Keratinocyte (primary cell): Measurements from ENCODE around the gene PEAR1. TPM values are rescaled to one million over a fixed set of nuclear protein-coding genes. Genes with fewer than 3 reads are reported as not detected.

Experiments used
- DNase-seq: peaks from one replicate; pipeline ENCODE4 v3.0.0-alpha.2; 2011; ENCODE audit warnings: low read depth, missing footprints, low spot score
- FAIRE-seq: peaks from 2 replicates; lab custom pipeline; 2011; peaks lifted over from hg19 to GRCh38; lab: Jason Lieb, UNC
- H2AFZ ChIP-seq: 2 replicates; pipeline ENCODE4 v1.6.0; 2012; ENCODE audit warnings: low read length, control low read depth, inconsistent platforms; ENCODE audit not compliant: control insufficient read depth
- H3K27ac ChIP-seq: 2 replicates; pipeline ENCODE4 v1.5.1; 2011; ENCODE audit warnings: low read length; ENCODE audit not compliant: control insufficient read depth, insufficient read depth
- H3K27me3 ChIP-seq: 3 replicates; pipeline ENCODE4 v1.6.0; 2011; ENCODE audit warnings: low read length; ENCODE audit not compliant: control insufficient read depth, insufficient read depth; ENCODE audit errors: extremely low read depth
- H3K36me3 ChIP-seq, 2 experiments: 2 replicates in 1 of 2; 3 replicates in 1 of 2; pipeline ENCODE4 v1.5.1; 2011; ENCODE audit warnings: low read length in 2 of 2, mild to moderate bottlenecking in 1 of 2; ENCODE audit not compliant: control insufficient read depth in 2 of 2, insufficient read depth in 2 of 2; ENCODE audit errors: extremely low read depth in 1 of 2
- H3K4me1 ChIP-seq: 3 replicates; pipeline ENCODE4 v1.5.1; 2011; ENCODE audit warnings: low read length; ENCODE audit not compliant: control insufficient read depth, insufficient read depth; ENCODE audit errors: extremely low read depth
- H3K4me2 ChIP-seq: 3 replicates; pipeline ENCODE4 v1.6.0; 2011; ENCODE audit warnings: low read depth, low read length; ENCODE audit not compliant: control insufficient read depth, insufficient read depth; ENCODE audit errors: extremely low read depth
- H3K4me3 ChIP-seq, 3 experiments: fragments of 200-600 bp in 1 of 3; sonication (generic) in 1 of 3; 2 replicates in 2 of 3; 3 replicates in 1 of 3; pipeline ENCODE4 v1.5.1; 2011 to 2016; ENCODE audit warnings: low read length in 3 of 3, mild to moderate bottlenecking in 3 of 3, control low read depth in 2 of 3, inconsistent platforms in 1 of 3, low read depth in 1 of 3, mixed read lengths in 1 of 3, mixed run types in 1 of 3, moderate library complexity in 1 of 3; ENCODE audit not compliant: control insufficient read depth in 2 of 3, insufficient read depth in 2 of 3; ENCODE audit errors: extremely low read depth in 1 of 3
- H3K79me2 ChIP-seq: 2 replicates; pipeline ENCODE4 v1.6.0; 2012; ENCODE audit warnings: low read length; ENCODE audit not compliant: control insufficient read depth, insufficient read depth
- H3K9ac ChIP-seq: 3 replicates; pipeline ENCODE4 v1.6.0; 2011; ENCODE audit warnings: low read length; ENCODE audit not compliant: control insufficient read depth, insufficient read depth; ENCODE audit errors: extremely low read depth
- H3K9me1 ChIP-seq: 3 replicates; pipeline ENCODE4 v1.6.0; 2011; ENCODE audit warnings: low read length; ENCODE audit not compliant: control insufficient read depth, insufficient read depth; ENCODE audit errors: extremely low read depth
- H3K9me3 ChIP-seq: 2 replicates; pipeline ENCODE4 v1.5.1; 2012; ENCODE audit warnings: low read depth, low read length; ENCODE audit not compliant: control insufficient read depth
- H4K20me1 ChIP-seq: 3 replicates; pipeline ENCODE4 v1.6.0; 2011; ENCODE audit warnings: low read length; ENCODE audit not compliant: control insufficient read depth, insufficient read depth; ENCODE audit errors: extremely low read depth
- CTCF ChIP-seq, 3 experiments: IDR thresholded peaks in 1 of 3; conservative IDR thresholded peaks in 1 of 3; optimal IDR thresholded peaks in 1 of 3; 2 replicates in 2 of 3; 3 replicates in 1 of 3; pipeline versions ENCODE3 to v1.5.1; 2011; ENCODE audit warnings: low read length in 3 of 3, mild to moderate bottlenecking in 3 of 3, moderate library complexity in 2 of 3, control low read depth in 1 of 3, inconsistent platforms in 1 of 3; ENCODE audit not compliant: insufficient read depth in 2 of 3; ENCODE audit errors: extremely low read depth in 1 of 3
- EZH2 ChIP-seq: IDR thresholded peaks from one replicate; pipeline ENCODE4 v1.6.1; 2012; ENCODE audit warnings: inconsistent platforms, mild to moderate bottlenecking, low read length, moderate library complexity
- dilution Hi-C: fragments of 300-500 bp; cut with MboI; formaldehyde crosslinking; loops from one replicate; pipeline ENCODE4 v1.7.0; 2020; ENCODE audit warnings: low sequenced_read_pairs; ENCODE audit not compliant: extremely low pct_ligation_motif_present
- polyA plus RNA-seq, 5 experiments: library from polyadenylated mRNA; depleted of rRNA in 3 of 5; stranded (reverse) in 3 of 5; stranded (forward) in 1 of 5; unstranded in 1 of 5; fragments of >200 nt; gene quantifications; 1 replicate in 1 of 5; 2 replicates in 3 of 5; 3 replicates in 1 of 5; pipeline versions ENCODE4 v1.2.1 to v1.2.3, GENCODE V29; 2011 to 2012; ENCODE audit warnings: missing spikeins in 2 of 5, low read depth in 1 of 5, low replicate concordance in 1 of 5

The PEAR1 gene
- polyA plus RNA-seq, 1 donor (not counting 4 experiments of a cell fraction or from before 2014, with no cell fraction given), result 4.2 TPM

GRCh38 chr1:156859523-156860112, 33.9 kb upstream of the PEAR1 start:
- dilution Hi-C loops, result no loop called here
- no peak for FAIRE-seq

GRCh38 chr1:156860113-156860627, 33.3 kb upstream of the PEAR1 start:
- Histone ChIP-seq H3K4me3 (peak overlapping the region; percentile 4 to 35 (median 24)), H3K4me2 (peak overlapping the region; percentile 65), H3K27ac (no peak overlapping the region), H2AFZ (no peak overlapping the region), H4K20me1 (peaks cover 4% of the 10 kb centered on the region), H3K9me3 (no peaks in the 10 kb centered on the region), H3K27me3 (peaks cover 77% of the 10 kb centered on the region), H3K36me3 (no peaks in the 10 kb centered on the region), H3K4me1 (peaks cover 12% of the 10 kb centered on the region), H3K79me2 (no peaks in the 10 kb centered on the region), H3K9me1 (no peaks in the 10 kb centered on the region), H3K9ac (peak overlapping the region; percentile 6)
- TF ChIP-seq EZH2, result no peak
- TF ChIP-seq CTCF (optimal IDR thresholded peaks at IDR 0.05 in 1 of 3, IDR thresholded peaks at IDR 0.05 in 1 of 3, conservative IDR thresholded peaks at IDR 0.05 in 1 of 3; ENCODE audit: extremely low read depth in 1 of 3, insufficient read depth in 2 of 3, low read length in 3 of 3), result peak; percentile 55 to 91 (median 78)
- dilution Hi-C loops, result no loop called here
- FAIRE-seq (no peak), DNase-seq (no peak)

More at GRCh38 chr1:156859523-156860112, 33.9 kb upstream of the PEAR1 start:
- Histone ChIP-seq H4K20me1 (peaks cover 4% of the 10 kb centered on the region), H3K4me1 (peaks cover 12% of the 10 kb centered on the region), H2AFZ (peak overlapping the region; percentile 8), H3K79me2 (no peaks in the 10 kb centered on the region), H3K27ac (no peak overlapping the region), H3K9ac (peak overlapping the region; percentile 6), H3K36me3 (no peaks in the 10 kb centered on the region), H3K9me1 (no peaks in the 10 kb centered on the region), H3K4me2 (peak overlapping the region; percentile 65), H3K9me3 (no peaks in the 10 kb centered on the region), H3K4me3 (peak overlapping the region; percentile 4 to 43 (median 38)), H3K27me3 (peaks cover 75% of the 10 kb centered on the region)
- TF ChIP-seq CTCF (optimal IDR thresholded peaks at IDR 0.05 in 1 of 3, IDR thresholded peaks at IDR 0.05 in 1 of 3, conservative IDR thresholded peaks at IDR 0.05 in 1 of 3; ENCODE audit: extremely low read depth in 1 of 3, insufficient read depth in 2 of 3, low read length in 3 of 3), result no peak
- TF ChIP-seq EZH2, result peak; percentile 84
- no peak for DNase-seq
